ENCODE measurements around the gene TLE3. TPM values are rescaled to one million over a fixed set of nuclear protein-coding genes. Genes with fewer than 3 reads are reported as not detected.

The TLE3 gene
- total RNA-seq, 1 donor from 2014 or later: 28.8 TPM

DNA sequence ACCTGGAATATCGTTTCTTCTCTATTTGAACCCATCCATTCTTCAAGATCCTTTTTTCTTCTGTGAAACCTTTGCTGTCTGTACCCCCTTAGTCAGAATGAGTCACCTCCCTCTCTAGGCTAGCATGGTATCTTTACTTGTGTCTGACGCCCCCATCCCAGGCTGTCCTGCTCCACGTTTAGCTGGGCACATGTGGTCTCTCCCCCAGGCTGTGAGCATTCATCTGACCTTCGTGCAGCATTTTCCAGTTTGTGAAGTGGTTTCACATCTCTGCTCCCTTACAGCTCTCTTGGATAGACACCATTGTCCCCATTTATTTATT is 14.3 kb upstream of the TLE3 start:
- no peak for DNase-seq (ENCODE audit: extremely low spot score, unreplicated experiment)
- TF ChIP-seq, protein P1, sequence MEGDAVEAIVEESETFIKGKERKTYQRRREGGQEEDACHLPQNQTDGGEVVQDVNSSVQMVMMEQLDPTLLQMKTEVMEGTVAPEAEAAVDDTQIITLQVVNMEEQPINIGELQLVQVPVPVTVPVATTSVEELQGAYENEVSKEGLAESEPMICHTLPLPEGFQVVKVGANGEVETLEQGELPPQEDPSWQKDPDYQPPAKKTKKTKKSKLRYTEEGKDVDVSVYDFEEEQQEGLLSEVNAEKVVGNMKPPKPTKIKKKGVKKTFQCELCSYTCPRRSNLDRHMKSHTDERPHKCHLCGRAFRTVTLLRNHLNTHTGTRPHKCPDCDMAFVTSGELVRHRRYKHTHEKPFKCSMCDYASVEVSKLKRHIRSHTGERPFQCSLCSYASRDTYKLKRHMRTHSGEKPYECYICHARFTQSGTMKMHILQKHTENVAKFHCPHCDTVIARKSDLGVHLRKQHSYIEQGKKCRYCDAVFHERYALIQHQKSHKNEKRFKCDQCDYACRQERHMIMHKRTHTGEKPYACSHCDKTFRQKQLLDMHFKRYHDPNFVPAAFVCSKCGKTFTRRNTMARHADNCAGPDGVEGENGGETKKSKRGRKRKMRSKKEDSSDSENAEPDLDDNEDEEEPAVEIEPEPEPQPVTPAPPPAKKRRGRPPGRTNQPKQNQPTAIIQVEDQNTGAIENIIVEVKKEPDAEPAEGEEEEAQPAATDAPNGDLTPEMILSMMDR (IDR thresholded peaks at IDR 0.05): no peak
- Mint-ChIP-seq H3K9me3 (ENCODE audit: unreplicated experiment) (no peaks in the 10 kb centered on the region), H3K27me3 (ENCODE audit: unreplicated experiment) (peaks cover 53% of the 10 kb centered on the region), H3K4me3 (ENCODE audit: unreplicated experiment) (no peak overlapping the region), H3K27ac (ENCODE audit: unreplicated experiment) (peak overlapping the region; percentile 9), H3K4me1 (ENCODE audit: unreplicated experiment) (peaks cover 11% of the 10 kb centered on the region), H3K36me3 (ENCODE audit: unreplicated experiment) (no peaks in the 10 kb centered on the region)

DNA sequence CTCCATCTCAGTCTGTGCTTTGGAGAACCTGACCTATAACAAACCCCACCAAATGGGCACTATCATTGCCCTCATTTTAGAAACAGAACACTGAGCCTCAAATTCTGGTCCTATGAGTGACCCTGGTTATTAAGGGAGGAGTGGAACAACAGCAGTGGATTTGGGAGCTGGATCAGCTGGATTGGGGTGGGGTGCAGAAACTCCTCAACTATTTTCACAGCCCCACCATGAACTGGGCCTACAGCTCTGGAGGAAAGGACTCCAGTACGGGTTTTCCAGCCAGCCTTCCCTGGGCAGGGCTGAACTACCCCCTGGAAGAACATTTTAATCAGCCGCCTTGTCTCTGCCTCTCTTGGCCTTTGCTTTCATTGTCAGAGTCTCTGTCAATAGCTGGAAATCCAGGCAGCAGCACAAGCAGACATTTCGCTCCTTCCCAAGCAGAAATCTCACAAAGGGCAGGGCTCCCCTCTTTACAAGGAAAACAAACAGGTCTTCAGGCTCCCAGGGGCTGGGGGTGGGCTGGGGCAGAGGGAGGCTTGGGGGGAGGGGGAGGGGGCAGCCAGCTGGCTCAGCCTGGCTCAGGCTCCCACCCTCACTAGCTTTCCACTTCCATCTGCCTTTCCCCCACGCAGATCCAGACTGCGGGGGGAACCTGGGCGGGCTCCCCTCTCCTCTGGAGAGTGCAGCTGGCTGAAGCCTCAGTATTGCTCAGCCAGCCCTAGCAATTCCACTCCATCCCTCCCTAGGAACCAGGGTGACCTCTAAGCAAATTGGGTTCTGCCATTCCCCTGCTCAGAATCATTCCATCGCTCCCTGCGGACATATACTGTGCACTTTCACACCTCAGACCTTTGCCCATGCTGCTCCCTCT is 13.7 kb upstream of the TLE3 start:
- DNase-seq (ENCODE audit: extremely low spot score, unreplicated experiment): no peak
- Mint-ChIP-seq H3K36me3 (ENCODE audit: unreplicated experiment) (no peaks in the 10 kb centered on the region), H3K27ac (ENCODE audit: unreplicated experiment) (peak overlapping the region; percentile 72), H3K4me1 (ENCODE audit: unreplicated experiment) (peaks cover 11% of the 10 kb centered on the region), H3K9me3 (ENCODE audit: unreplicated experiment) (no peaks in the 10 kb centered on the region), H3K27me3 (ENCODE audit: unreplicated experiment) (peaks cover 53% of the 10 kb centered on the region), H3K4me3 (ENCODE audit: unreplicated experiment) (no peak overlapping the region)
- TF ChIP-seq, protein P1 (IDR thresholded peaks at IDR 0.05): no peak

DNA sequence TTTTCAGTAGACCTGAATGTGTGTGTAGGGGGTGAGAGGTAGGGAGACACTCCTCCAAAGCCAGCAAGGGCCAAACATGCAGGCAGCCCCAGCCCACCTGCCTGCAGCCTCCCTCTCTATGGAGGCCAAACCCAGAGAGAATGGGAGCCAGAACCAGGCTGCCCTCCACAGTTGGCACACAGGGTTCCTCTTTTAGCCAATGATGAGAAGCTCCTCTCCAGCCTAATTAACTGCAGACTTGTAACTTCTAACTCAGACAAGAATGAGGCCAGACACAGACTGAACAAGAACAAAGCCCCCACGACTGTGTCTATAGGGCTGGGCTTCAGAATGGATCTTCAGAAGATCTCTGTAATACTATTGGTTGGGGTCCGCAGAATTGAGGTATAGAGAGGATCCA is 12.3 kb upstream of the TLE3 start:
- TF ChIP-seq, protein P1 (IDR thresholded peaks at IDR 0.05): no peak
- H3K27ac Mint-ChIP-seq (ENCODE audit: unreplicated experiment): no peak overlapping the region
- H3K36me3 Mint-ChIP-seq (ENCODE audit: unreplicated experiment): no peaks in the 10 kb centered on the region
- peaks cover 11% of the 10 kb centered on the region for H3K4me1 Mint-ChIP-seq (ENCODE audit: unreplicated experiment)
- no peak for DNase-seq (ENCODE audit: extremely low spot score, unreplicated experiment)
- no peak overlapping the region for H3K4me3 Mint-ChIP-seq (ENCODE audit: unreplicated experiment)
- H3K9me3 Mint-ChIP-seq (ENCODE audit: unreplicated experiment): no peaks in the 10 kb centered on the region
- H3K27me3 Mint-ChIP-seq (ENCODE audit: unreplicated experiment): peaks cover 54% of the 10 kb centered on the region

DNA sequence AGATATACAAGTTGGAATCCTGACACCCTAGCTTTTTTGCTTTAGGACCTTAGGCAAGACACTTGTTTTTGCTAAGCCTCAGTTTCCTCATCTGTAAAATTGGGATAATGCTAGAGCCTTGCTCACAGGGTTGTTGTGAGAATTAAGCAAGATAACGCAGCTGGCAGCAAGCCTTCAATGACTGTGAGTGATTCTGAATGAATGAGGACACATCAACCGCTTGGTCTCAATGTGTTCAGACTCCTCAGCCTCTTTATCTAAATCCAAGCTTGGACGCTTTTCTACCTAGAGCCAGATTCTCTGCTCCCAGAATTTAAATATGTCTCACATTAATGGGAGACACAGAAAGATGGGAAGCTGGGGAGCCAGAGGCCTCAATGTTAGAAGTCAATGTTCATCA is 11.8 kb upstream of the TLE3 start:
- DNase-seq (ENCODE audit: extremely low spot score, unreplicated experiment): no peak
- TF ChIP-seq, protein P1 (IDR thresholded peaks at IDR 0.05): no peak
- H3K27me3 Mint-ChIP-seq (ENCODE audit: unreplicated experiment): peaks cover 54% of the 10 kb centered on the region
- no peak overlapping the region for H3K4me3 Mint-ChIP-seq (ENCODE audit: unreplicated experiment)
- no peaks in the 10 kb centered on the region for H3K36me3 Mint-ChIP-seq (ENCODE audit: unreplicated experiment)
- no peak overlapping the region for H3K27ac Mint-ChIP-seq (ENCODE audit: unreplicated experiment)
- peaks cover 11% of the 10 kb centered on the region for H3K4me1 Mint-ChIP-seq (ENCODE audit: unreplicated experiment)
- H3K9me3 Mint-ChIP-seq (ENCODE audit: unreplicated experiment): no peaks in the 10 kb centered on the region

DNA sequence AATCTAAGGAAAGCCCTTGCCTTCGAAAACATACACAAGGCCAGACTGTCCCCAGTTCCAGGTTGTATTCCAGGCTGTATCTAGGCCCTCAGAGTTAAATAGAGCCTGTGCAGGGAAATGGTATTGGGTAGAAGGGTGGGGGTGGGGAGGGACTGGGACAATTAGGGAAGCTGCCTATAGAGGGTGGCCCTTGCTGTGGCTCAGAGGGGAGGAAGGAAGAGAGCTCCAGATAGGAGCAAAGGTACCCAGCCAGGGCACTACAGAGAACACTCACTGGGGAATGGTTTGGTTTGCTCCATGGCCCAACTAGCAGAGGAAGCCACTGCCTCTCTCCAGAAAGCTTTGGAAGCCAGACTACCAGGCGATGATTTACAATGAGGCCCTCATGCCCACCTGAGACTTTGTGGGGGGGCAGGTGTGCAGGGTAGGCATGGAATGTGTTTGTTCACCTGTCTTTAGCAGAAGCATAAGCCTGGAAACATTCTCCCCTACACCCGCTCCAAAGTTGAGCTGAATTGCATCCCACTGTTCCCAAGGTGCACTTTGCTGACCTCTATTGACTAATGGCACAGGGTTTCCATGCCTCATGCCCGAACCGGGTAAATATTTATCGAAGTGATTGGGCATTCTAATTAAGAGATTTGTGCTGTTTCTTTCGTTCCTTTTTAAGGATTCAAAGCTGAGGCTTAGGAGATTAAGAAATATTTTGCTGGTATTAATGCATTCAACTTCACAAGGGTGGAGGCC is 6.3 kb upstream of the TLE3 start:
- H3K4me1 Mint-ChIP-seq (ENCODE audit: unreplicated experiment): peaks cover 26% of the 10 kb centered on the region
- no peaks in the 10 kb centered on the region for H3K36me3 Mint-ChIP-seq (ENCODE audit: unreplicated experiment)
- H3K27me3 Mint-ChIP-seq (ENCODE audit: unreplicated experiment): peaks cover 53% of the 10 kb centered on the region
- H3K27ac Mint-ChIP-seq (ENCODE audit: unreplicated experiment): no peak overlapping the region
- TF ChIP-seq, protein P1 (IDR thresholded peaks at IDR 0.05): no peak
- no peak overlapping the region for H3K4me3 Mint-ChIP-seq (ENCODE audit: unreplicated experiment)
- no peaks in the 10 kb centered on the region for H3K9me3 Mint-ChIP-seq (ENCODE audit: unreplicated experiment)
- DNase-seq (ENCODE audit: extremely low spot score, unreplicated experiment): no peak

Measured in osteocyte (in vitro differentiated cells).